GOT3 (cell line): ENCODE results near the gene SMIM12.
A peak's percentile ranks its signal among the peaks of the same experiment; 100 is the strongest.

ENCODE experiments used
- DNase-seq: peaks from one replicate; lab custom pipeline; 2025; ENCODE audit warnings: mixed read lengths; lab: John Stamatoyannopoulos, UW

Gene SMIM12

GRCh38 chr1:34874296-34874952 is 14.9 kb upstream of the SMIM12 start:
- no peak for DNase-seq

GRCh38 chr1:34872133-34872503 is 12.6 kb upstream of the SMIM12 start:
- no peak for DNase-seq

- DNase-seq, result no peak
Measured at GRCh38 chr1:34871443-34872132, 12.0 kb upstream of the SMIM12 start.

- no peak for DNase-seq
Measured at GRCh38 chr1:34870395-34870794, 10.8 kb upstream of the SMIM12 start.

GRCh38 chr1:34869760-34870159 is 10.2 kb upstream of the SMIM12 start:
- no peak for DNase-seq

GRCh38 chr1:34868230-34869049 is 8.9 kb upstream of the SMIM12 start:
- no peak for DNase-seq

GRCh38 chr1:34867415-34867814 is 7.9 kb upstream of the SMIM12 start:
- DNase-seq, result no peak

- no peak for DNase-seq
Measured at GRCh38 chr1:34866762-34867109, 7.2 kb upstream of the SMIM12 start.

- DNase-seq, result peak; percentile 64
Measured at GRCh38 chr1:34865981-34866761, 6.6 kb upstream of the SMIM12 start.

- DNase-seq, result no peak
Measured at GRCh38 chr1:34865573-34865972, 6.0 kb upstream of the SMIM12 start.

GRCh38 chr1:34864759-34865158 is 5.2 kb upstream of the SMIM12 start:
- no peak for DNase-seq

- no peak for DNase-seq
Measured at GRCh38 chr1:34863501-34863900, 4.0 kb upstream of the SMIM12 start.

- DNase-seq, result no peak
Measured at GRCh38 chr1:34858901-34859445, 576 bp downstream of the SMIM12 start.

- DNase-seq, result no peak
Measured at GRCh38 chr1:34856697-34857096, 2.9 kb downstream of the SMIM12 start.

GRCh38 chr1:34852677-34853217 is 6.8 kb downstream of the SMIM12 start:
- DNase-seq, result peak; percentile 21

- no peak for DNase-seq
Measured at GRCh38 chr1:34851431-34852105, 8.0 kb downstream of the SMIM12 start.

- DNase-seq, result no peak
Measured at GRCh38 chr1:34850382-34850781, 9.2 kb downstream of the SMIM12 start.

- DNase-seq, result no peak
Measured at GRCh38 chr1:34847094-34847493, 12.5 kb downstream of the SMIM12 start.

- DNase-seq, result no peak
Measured at GRCh38 chr1:34846265-34846664, 13.3 kb downstream of the SMIM12 start.

- DNase-seq, result no peak
Measured at GRCh38 chr1:34845131-34845901, 14.2 kb downstream of the SMIM12 start.
